OCI-LY1 (cell line): Measurements from ENCODE around the gene RAPGEF2.

Experiments
- EZH2 ChIP-seq: fragments of 200-600 bp; sonication (generic), shearing (Covaris generic); IDR thresholded peaks from 2 replicates; pipeline ENCODE4 v1.8.0; 2017; ENCODE audit warnings: borderline replicate concordance, mixed run types, mild to moderate bottlenecking, antibody characterized with exemption, low read length, moderate library complexity, mixed read lengths
- TF ChIP-seq, protein P1 (sequence below): fragments of 200-600 bp; sonication (generic), shearing (Covaris generic); IDR thresholded peaks from 2 replicates; pipeline ENCODE4 v1.5.1; 2017; ENCODE audit warnings: mild to moderate bottlenecking, antibody characterized with exemption, low read length, moderate library complexity, mixed read lengths

DNA sequence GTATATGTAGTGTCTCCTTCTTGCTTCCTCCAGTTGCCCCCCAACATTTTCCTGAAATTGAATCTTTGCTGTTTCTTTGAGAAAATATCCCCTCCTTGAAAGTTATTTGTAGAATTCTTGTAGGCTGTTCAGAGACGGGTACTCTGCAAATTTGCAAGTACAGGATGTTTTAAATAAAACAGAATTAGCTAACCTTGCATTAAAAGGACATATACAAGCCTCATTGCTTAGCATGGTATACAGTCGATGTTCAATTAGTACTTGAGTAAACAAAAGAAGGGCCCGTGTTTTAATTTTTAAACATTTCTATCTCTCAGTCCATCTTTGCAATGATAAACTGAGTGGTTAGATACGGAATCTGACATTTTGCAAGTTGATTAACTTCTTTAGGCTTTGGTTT is 50.8 kb downstream of the RAPGEF2 start:
- TF ChIP-seq, protein P1, sequence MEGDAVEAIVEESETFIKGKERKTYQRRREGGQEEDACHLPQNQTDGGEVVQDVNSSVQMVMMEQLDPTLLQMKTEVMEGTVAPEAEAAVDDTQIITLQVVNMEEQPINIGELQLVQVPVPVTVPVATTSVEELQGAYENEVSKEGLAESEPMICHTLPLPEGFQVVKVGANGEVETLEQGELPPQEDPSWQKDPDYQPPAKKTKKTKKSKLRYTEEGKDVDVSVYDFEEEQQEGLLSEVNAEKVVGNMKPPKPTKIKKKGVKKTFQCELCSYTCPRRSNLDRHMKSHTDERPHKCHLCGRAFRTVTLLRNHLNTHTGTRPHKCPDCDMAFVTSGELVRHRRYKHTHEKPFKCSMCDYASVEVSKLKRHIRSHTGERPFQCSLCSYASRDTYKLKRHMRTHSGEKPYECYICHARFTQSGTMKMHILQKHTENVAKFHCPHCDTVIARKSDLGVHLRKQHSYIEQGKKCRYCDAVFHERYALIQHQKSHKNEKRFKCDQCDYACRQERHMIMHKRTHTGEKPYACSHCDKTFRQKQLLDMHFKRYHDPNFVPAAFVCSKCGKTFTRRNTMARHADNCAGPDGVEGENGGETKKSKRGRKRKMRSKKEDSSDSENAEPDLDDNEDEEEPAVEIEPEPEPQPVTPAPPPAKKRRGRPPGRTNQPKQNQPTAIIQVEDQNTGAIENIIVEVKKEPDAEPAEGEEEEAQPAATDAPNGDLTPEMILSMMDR = no peak
- no peak for TF ChIP-seq EZH2
